COLO829 (cell line): Measurements from ENCODE around the gene NKX3-2.

Source experiments
- DNase-seq: peaks from one replicate; pipeline ENCODE4 v3.0.0; 2012; ENCODE audit warnings: low spot score

Gene NKX3-2

DNA sequence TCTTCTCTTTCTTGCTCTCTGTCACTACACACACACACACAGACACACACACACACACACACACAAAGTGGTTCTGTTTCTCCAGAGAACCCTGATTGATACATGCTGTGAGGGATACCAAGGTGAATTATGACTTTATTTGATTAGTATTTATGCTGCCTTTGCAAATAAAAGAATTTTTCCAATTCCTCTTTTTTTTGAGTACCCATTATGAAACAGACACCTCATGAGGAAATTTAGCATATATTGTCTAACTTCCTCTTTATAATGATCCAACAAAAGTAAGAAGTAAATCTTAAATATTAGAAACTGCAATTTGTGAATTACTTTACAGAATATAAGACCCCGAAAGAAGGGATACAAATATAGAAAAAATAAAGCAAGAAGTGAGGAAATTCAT lies 45.8 kb downstream of the NKX3-2 start:
- DNase-seq, result no peak

DNA sequence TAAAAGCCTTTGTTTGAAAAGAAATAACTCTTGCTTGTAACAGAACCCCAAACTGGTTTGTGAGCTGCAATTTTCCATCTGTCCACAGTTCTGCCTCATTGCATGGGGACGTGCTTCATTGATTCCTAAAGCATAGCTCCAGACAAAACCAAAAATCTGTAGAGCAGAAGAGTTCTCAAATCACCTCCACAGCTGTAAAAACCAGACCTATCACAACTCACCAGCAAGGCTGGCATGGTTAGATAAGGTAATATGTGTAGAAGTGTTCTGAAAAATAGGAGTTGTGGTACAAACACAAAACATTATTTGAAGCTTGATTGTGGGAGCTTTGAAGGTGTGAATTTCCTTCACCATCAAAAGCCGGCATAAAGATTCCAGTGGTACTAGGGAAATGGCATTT lies 47.7 kb downstream of the NKX3-2 start:
- DNase-seq, result no peak

DNA sequence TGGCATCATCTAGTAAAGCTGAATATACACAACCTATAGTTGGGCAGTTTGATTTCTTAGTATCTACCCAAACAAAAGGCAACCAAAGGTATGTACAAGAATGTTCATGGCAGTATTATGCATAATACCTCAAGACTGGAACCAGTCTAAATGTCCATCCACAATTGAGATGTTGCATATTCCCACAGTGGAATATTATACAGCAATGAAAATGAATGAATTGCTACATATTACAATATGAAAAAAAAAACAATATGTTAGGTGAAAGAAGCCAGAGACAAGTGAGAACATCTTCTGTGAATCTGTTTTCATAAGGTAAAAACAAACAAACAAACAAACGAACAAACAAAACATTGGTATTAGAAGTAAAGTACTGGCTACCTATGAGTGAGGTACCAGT lies 48.6 kb downstream of the NKX3-2 start:
- DNase-seq, result no peak

GRCh38 chr4:13493793-13494192 lies 50.5 kb downstream of the NKX3-2 start:
- DNase-seq, result no peak

DNA sequence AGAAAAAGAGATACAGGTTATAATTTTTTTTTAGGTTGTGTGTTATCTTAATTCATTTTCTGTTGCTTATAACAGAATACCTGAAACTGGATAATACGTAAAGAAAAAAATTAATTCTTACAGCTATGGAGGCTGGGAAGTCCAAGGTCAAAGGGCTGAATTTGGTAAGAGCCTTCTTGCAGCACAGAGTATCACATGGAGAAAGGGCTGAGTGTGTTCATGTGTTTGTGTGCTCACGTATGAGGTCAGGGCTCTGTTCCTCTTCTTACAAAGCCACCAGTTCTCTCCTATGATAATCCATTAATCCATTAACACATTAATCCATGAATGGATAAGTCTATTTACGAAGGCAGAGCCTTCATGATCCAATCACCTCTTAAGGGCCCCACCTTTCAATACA lies 51.6 kb downstream of the NKX3-2 start:
- no peak for DNase-seq
